NCI-H345 treated with DMSO at 0.1 percent for 48 hours (cell line): ENCODE measurements around the gene VWA7.
"Not testable (repeated sequence)": the region's sequence is repeated elsewhere in the genome, so short reads cannot be mapped to it uniquely, and the experiment has no call there.

ENCODE experiments used
- DNase-seq: peaks from one replicate; lab custom pipeline; 2025; ENCODE audit not compliant: unreplicated experiment; lab: John Stamatoyannopoulos, UW

VWA7 gene, protein sequence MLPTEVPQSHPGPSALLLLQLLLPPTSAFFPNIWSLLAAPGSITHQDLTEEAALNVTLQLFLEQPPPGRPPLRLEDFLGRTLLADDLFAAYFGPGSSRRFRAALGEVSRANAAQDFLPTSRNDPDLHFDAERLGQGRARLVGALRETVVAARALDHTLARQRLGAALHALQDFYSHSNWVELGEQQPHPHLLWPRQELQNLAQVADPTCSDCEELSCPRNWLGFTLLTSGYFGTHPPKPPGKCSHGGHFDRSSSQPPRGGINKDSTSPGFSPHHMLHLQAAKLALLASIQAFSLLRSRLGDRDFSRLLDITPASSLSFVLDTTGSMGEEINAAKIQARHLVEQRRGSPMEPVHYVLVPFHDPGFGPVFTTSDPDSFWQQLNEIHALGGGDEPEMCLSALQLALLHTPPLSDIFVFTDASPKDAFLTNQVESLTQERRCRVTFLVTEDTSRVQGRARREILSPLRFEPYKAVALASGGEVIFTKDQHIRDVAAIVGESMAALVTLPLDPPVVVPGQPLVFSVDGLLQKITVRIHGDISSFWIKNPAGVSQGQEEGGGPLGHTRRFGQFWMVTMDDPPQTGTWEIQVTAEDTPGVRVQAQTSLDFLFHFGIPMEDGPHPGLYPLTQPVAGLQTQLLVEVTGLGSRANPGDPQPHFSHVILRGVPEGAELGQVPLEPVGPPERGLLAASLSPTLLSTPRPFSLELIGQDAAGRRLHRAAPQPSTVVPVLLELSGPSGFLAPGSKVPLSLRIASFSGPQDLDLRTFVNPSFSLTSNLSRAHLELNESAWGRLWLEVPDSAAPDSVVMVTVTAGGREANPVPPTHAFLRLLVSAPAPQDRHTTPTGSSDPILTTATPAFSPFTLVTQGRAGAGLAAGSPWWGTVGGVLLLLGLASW

DNA sequence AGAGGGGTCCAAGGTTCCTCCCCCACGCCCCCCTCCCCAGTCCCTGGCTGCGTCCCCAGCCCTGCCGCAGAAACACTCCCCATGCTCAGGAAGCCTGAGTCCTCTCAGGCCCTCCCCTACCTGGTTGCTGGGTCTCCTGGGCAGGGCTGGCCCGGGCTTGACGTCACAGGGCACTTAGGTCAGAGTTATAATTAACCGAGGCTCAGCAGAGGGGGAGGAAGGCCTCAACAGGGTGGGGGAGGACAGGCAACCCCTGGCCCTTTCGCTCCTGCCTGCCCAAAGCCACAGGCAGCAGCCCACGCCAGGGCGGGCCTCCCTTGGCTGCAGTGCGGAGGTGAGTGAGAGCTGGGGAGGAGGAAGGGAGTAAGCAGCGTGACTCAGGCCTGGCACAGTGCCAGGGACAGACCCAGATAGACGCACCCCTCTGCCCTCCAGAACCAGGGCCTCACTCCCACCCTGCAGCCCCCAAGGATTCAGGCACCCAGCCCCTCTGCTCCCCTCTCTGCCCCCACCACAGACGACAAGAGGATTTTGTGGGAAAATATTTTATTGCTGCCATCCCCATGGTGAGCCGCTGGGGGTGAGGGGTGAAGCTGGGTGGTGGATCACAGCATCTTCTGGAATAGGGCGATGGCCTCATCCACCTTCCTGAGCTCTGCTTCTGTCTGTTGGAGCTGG is at the start of gene VWA7:
VWA7 (minus strand) TSS at position 340 of the 678 bp plus-strand sequence. CDS start 549 bp downstream, outside the sequence.
- DNase-seq = no peak

DNA sequence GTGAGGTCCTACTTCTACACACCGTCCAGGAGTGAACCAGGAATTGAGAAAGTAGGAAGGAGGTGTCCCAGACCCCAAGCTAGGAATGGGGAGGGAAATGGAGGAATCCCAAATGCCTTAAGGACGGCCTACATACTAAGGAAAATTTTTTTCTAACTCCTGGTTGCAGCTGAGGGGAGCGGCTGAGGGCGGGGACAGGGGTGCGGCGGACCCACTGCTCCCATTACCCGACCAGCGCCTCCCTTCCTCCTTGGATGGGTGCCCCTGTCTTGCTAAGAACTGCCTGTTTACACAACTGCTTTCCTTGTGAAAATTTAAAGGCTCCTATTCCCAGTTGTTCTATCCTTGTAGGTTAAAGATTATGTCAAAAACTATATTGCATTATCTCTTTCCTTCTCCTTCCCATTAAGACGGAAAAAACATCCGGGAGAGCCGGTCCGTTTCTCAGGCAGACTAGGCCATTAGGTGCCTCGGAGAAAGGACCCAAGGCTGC is 49.7 kb upstream of the VWA7 start:
- DNase-seq = no peak

DNA sequence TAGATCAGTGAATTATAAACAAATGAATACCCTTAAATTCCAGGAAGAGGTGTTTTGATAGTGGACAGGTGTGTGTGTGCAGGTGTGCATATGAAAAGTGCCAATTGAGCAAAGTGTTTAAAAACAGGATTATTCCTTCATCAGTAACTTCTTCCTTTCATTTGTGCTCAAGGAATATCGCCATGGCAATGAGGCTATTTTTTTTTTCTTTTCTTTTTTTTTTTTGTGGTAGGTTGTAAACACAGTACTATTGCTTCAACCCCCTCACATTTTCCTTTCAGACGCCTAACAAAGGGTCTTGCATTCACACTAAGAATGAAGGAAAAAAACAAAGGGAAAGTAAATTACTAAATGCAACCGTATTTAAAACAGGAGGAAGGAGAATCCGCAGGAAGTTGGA is 48.4 kb upstream of the VWA7 start:
- no peak for DNase-seq

DNA sequence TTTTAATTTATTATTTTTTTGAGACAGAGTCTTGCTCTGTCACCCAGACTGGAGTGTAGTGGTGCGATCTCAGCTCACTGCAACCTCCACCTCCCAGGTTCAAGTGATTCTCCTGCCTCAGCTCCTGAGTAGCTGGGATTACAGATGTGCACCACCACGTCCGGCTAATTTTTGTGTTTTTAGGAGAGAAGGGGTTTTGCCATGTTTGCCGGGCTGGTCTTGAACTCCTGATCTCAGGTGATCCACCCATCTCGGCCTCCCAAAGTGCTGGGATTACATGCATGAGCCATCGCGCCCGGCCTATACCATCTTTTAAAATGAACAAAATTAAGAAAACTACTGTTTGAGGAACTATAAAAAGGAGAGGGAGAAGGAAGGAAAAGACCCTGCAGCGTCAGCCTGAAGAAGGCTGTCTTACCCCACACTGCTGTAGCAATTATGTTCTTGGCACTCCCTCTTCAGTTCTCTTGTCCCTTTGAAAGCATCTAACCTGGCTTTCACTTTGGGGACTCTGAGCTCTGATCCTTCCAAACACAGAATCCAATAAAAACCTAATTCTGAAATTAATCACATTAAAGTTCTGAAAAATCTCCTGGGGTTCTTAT is 46.6 kb upstream of the VWA7 start:
- DNase-seq = not testable (repeated sequence)

DNA sequence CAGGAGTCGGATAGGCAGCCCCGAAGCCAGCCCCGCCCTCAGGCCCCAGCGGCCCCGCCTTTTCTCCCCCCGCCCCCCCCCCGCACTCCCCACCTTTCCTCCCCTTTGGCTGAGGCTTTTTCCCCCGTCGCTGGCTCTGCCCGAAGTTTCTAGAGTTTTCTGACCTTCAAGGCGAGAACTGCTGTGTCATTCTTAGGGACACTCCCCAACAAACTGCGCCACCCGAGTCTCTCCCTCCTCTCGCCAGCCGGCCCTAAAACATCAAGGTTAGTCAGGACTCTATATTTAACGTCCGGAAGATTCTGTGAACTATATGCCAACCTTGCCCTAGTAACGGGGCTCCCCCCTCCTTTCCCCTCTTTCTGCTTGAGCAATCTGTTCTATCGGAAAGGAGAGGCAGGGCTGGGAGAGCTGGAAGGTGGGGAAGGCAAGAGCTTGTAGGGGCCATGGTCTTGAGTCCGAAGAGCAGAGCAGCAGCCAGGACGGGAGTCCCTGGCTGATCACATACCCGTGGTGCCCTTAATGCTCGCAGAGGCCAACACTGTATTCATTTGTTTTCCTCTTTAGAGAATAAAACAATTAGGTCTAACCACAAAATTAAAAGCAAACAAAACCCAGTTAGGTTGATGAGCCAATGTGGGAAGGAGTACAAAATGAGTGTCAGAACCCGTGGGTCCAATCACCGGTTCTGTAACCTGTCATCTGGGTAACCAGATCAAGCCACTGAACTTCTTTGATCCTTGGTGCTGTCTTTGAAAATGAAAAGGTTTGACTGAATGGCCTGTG is 45.1 kb upstream of the VWA7 start:
- DNase-seq = no peak

DNA sequence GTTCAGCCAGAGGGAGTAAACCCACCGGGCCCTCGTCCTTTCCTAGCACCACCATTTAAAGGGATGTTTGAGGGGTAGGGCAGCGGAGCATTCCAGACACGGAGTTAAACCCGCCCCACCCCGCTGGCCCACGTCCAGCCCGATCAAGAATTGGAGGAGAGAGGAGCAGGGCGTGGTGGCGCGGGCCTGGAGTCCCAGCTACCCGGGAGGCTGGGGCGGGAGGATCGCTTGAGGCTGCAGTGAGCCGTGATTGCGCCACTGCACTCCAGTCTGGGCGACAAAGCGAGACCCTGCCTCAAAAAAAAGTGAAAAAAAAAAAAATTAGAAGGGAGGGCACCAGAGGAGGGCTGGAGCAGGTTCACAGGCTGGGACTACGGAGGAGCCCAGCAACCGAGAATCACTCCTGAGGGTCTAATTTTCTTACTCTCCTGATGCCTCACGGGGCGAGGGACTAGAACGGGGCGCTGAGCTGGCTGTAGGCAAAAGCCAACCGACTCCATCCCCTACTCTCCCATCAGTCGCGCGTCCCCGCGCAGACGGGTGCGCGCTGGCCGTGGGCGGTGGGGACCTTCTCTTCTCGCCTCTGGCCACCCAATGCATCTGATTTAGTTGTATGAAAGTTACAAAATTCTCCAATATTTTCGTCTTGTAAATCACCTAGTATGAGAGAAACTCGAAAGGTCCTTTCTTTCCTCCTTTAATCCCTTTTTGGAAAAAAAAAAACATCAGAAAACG is 44.3 kb upstream of the VWA7 start:
- DNase-seq = no peak

GRCh38 chr6:31820399-31820798 is 43.3 kb upstream of the VWA7 start:
- DNase-seq = not testable (repeated sequence)

DNA sequence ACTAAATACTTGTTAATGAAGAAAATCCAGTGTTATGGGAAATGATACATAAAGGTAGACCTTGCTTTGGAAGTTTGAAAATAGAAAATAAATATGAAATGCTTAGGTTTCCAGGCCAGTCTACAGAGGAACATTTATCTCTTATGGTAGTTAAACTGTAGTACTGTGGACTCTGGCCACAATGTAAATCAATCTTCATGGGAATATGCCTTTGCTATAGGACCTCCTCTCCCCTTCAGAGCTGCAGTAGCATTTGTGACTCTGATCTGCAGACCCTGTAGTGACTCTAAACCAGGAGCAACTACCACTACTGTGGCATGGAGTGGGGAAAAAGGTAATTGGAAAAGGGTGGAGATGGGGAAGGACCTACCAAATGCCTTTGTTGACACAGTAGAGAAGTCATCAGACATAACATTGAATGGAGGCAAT is 42.8 kb upstream of the VWA7 start:
- no peak for DNase-seq

GRCh38 chr6:31817929-31818511 is 40.9 kb upstream of the VWA7 start:
- not testable (repeated sequence) for DNase-seq

DNA sequence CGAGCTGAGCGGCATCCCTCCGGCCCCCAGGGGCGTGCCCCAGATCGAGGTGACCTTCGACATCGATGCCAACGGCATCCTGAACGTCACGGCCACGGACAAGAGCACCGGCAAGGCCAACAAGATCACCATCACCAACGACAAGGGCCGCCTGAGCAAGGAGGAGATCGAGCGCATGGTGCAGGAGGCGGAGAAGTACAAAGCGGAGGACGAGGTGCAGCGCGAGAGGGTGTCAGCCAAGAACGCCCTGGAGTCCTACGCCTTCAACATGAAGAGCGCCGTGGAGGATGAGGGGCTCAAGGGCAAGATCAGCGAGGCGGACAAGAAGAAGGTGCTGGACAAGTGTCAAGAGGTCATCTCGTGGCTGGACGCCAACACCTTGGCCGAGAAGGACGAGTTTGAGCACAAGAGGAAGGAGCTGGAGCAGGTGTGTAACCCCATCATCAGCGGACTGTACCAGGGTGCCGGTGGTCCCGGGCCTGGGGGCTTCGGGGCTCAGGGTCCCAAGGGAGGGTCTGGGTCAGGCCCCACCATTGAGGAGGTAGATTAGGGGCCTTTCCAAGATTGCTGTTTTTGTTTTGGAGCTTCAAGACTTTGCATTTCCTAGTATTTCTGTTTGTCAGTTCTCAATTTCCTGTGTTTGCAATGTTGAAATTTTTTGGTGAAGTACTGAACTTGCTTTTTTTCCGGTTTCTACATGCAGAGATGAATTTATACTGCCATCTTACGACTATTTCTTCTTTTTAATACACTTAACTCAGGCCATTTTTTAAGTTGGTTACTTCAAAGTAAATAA is 40.2 kb upstream of the VWA7 start:
- DNase-seq = not testable (repeated sequence)

- DNase-seq = peak; percentile 95
Observed at GRCh38 chr6:31815025-31815838, 38.1 kb upstream of the VWA7 start, which contains the start of the genes HSPA1A and HSPA1L. Gene HSPA1A (plus strand): TSS chr6:31815543. CDS start chr6:31815757, 214 bp downstream. Gene HSPA1L (minus strand): TSS chr6:31815283. CDS start chr6:31811972, 3,311 bp downstream.

DNA sequence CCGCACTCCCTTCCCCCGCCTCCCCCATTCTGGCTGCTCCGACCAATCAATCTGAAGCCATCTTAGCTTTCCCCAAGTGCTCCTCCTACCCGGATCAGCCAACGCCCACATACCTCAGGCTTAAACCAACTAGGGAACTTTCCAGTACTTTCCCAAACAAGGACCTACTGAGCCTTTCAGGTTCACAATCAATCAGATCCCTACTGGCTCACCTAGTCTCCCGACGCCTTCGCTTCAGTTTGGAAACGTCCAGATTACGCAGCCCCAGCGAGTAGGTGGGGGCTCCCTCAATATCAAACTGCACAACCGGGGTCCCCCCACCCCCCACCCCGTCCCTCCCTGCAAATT is 37.5 kb upstream of the VWA7 start:
- peak; percentile 83 for DNase-seq

DNA sequence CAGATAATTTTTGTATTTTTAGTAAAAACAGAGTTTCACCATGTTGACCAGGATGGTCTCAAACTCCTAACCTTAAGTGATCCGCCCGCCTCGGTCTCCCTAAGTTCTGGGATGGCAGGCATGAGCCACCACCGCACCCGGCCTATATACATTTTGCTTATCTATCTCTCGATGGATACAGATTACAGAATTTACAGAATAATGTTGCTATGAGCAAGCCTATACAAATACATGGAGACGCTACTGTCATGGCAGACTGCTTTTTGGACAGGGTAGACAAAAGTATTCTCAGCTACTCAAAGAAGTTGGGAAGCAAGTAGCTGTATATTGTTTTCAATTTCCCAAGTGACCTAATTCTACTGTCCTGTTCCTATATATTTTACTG is 36.3 kb upstream of the VWA7 start:
- DNase-seq = no peak

GRCh38 chr6:31811645-31812044 is 34.5 kb upstream of the VWA7 start:
- DNase-seq = no peak

GRCh38 chr6:31808599-31808998 is 31.5 kb upstream of the VWA7 start:
- not testable (repeated sequence) for DNase-seq

DNA sequence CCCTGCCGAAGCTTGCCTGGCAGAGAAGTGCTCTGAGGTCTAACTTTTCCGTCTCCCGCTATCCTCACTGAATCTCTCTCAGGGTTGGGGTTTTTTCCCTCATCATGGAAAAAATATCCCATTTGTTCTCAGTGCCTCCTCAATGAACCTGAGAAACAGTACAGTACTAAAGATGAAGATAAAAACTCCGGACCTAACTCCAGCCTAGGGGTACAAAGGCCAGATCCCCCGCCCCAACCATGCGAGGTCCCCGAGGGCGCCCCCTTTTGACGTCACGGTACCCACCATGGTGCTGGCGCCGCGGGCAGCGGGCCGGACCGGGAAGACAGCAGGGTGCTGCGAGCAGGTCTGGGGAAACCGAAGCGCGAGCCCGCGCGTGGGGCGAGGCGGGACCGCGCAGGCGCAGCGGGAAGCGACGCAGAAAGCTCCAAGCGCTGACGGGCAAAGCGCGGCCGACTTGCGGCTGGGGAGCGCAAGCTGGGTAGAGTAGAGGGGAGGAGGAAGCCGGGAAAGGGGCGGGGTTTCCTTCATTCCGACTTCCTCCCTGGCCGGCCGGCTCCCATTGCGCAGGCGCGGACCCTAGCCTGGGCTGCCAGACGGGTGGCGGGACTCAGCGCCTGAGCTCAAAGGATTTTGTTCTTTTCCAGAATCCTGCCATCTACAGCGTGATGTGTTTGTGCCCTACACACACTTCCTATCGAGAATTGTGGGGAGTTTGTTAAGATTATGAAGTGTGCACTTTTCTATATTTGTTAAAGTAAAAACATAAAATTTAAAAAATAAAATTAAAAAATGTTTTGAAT is 29.5 kb upstream of the VWA7 start, which contains the start of gene LSM2:
LSM2 (minus strand) TSS at position 497 of the 803 bp plus-strand sequence; CDS start at position 288, 209 bp downstream.
- DNase-seq = peak; percentile 85
